ENCODE measurements around the gene POFUT2.

POFUT2 gene

GRCh38 chr21:45334591-45335081 is 46.9 kb upstream of the POFUT2 start:
- H3K4me3 ChIP-seq (ENCODE audit: low read depth, low read length), result no peak overlapping the region
- no peak for DNase-seq (ENCODE audit: low read depth, low spot score)
- POLR2A ChIA-PET, result no interaction called here
- CTCF ChIA-PET, result no interaction called here
- TF ChIP-seq CTCF (IDR thresholded peaks at IDR 0.05; ENCODE audit: insufficient read depth, low read length, missing control alignments), result no peak

- no peak overlapping the region for H3K4me3 ChIP-seq (ENCODE audit: low read depth, low read length)
- no peak for TF ChIP-seq CTCF (IDR thresholded peaks at IDR 0.05; ENCODE audit: insufficient read depth, low read length, missing control alignments)
- ChIA-PET POLR2A (no interaction called here), CTCF (no interaction called here)
- DNase-seq (ENCODE audit: low read depth, low spot score), result no peak
Measured at GRCh38 chr21:45334134-45334533, 46.4 kb upstream of the POFUT2 start.

GRCh38 chr21:45333583-45334121 is 46.0 kb upstream of the POFUT2 start:
- CTCF ChIA-PET, result no interaction called here
- DNase-seq (ENCODE audit: low read depth, low spot score), result no peak

GRCh38 chr21:45332981-45333582 is 45.4 kb upstream of the POFUT2 start:
- no peak for TF ChIP-seq CTCF (IDR thresholded peaks at IDR 0.05; ENCODE audit: insufficient read depth, low read length, missing control alignments)
- no peak overlapping the region for H3K4me3 ChIP-seq (ENCODE audit: low read depth, low read length)
- POLR2A ChIA-PET, result no interaction called here
- no peak for DNase-seq (ENCODE audit: low read depth, low spot score)
- CTCF ChIA-PET, result no interaction called here

More at GRCh38 chr21:45333583-45334121, 46.0 kb upstream of the POFUT2 start:
- no peak overlapping the region for H3K4me3 ChIP-seq (ENCODE audit: low read depth, low read length)
- POLR2A ChIA-PET, result no interaction called here
- no peak for TF ChIP-seq CTCF (IDR thresholded peaks at IDR 0.05; ENCODE audit: insufficient read depth, low read length, missing control alignments)

GRCh38 chr21:45332415-45332814 is 44.7 kb upstream of the POFUT2 start:
- no peak overlapping the region for H3K4me3 ChIP-seq (ENCODE audit: low read depth, low read length)
- TF ChIP-seq CTCF (IDR thresholded peaks at IDR 0.05; ENCODE audit: insufficient read depth, low read length, missing control alignments), result no peak
- POLR2A ChIA-PET, result no interaction called here
- CTCF ChIA-PET, result no interaction called here
- DNase-seq (ENCODE audit: low read depth, low spot score), result no peak

GRCh38 chr21:45331531-45332147 is 43.9 kb upstream of the POFUT2 start:
- no peak for TF ChIP-seq CTCF (IDR thresholded peaks at IDR 0.05; ENCODE audit: insufficient read depth, low read length, missing control alignments)
- ChIA-PET POLR2A (no interaction called here), CTCF (no interaction called here)
- no peak overlapping the region for H3K4me3 ChIP-seq (ENCODE audit: low read depth, low read length)
- DNase-seq (ENCODE audit: low read depth, low spot score), result no peak

Measured in AG04449 (cell line).